ENCODE results near the gene PLEKHA1.

Gene PLEKHA1

DNA sequence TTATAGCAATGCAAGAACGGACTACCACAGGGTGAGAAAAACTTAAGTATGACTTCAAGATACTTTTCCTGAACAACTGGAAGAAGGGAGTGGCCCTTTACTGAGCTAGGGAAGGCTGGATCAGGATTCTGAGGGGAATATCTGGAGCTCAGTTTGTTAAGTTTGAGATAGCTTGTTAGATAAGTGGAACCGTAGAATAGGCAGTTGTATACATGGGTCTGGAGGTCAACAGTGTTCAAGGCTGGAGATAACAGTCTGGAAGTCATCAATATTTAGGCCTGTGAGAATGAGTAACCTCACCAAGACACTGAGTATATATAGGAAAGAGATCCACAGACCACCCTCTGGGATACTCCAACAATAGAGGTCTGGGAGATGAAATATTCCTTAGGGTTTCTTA, 7.2 kb downstream of the PLEKHA1 start:
- no peak overlapping the region for H3K27ac ChIP-seq (ENCODE audit: low read length)
- H3K27me3 ChIP-seq (ENCODE audit: insufficient read depth, low read length), result no peaks in the 10 kb centered on the region
- H3K4me3 ChIP-seq (ENCODE audit: low read length), result no peak overlapping the region
- peaks cover 4% of the 10 kb centered on the region; the same call in 1 of the 2 replicates for H3K4me1 ChIP-seq (ENCODE audit: insufficient read depth, low read length)
- H3K9me3 ChIP-seq (ENCODE audit: insufficient read depth, low read depth, low read length), result no peaks in the 10 kb centered on the region
- no peak overlapping the region for H3K9ac ChIP-seq (ENCODE audit: low read depth, low read length)
- no peaks in the 10 kb centered on the region for H3K36me3 ChIP-seq (ENCODE audit: insufficient read depth, low read depth, low read length)

DNA sequence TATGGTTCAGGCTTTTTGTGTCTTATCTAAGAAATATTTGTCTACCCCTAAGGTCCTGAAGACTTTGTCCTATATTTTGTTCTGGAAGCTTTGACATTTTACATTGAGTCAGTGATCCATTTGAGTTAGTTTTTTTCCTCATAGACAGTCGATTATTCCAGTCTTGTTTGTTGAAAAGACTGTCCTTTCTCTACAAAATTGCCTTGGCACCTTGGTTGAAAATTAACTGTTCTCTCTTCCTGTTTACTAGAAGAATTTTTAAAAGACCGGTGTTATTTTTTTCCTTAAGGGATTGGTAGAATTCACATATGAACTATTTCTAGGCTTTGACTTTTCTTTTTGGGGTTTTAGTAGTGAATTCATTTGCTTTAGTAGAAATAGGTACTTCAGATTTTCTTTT, 12.0 kb downstream of the PLEKHA1 start:
- no peak overlapping the region for H3K9ac ChIP-seq (ENCODE audit: low read depth, low read length)
- H3K9me3 ChIP-seq (ENCODE audit: insufficient read depth, low read depth, low read length), result no peaks in the 10 kb centered on the region; the same call in 1 of the 2 replicates
- H3K36me3 ChIP-seq (ENCODE audit: insufficient read depth, low read depth, low read length), result peaks cover 2% of the 10 kb centered on the region; the same call in 1 of the 2 replicates
- no peak overlapping the region for H3K4me3 ChIP-seq (ENCODE audit: low read length)
- H3K4me1 ChIP-seq (ENCODE audit: insufficient read depth, low read length), result no peaks in the 10 kb centered on the region
- H3K27ac ChIP-seq (ENCODE audit: low read length), result no peak overlapping the region
- no peaks in the 10 kb centered on the region for H3K27me3 ChIP-seq (ENCODE audit: insufficient read depth, low read length)

DNA sequence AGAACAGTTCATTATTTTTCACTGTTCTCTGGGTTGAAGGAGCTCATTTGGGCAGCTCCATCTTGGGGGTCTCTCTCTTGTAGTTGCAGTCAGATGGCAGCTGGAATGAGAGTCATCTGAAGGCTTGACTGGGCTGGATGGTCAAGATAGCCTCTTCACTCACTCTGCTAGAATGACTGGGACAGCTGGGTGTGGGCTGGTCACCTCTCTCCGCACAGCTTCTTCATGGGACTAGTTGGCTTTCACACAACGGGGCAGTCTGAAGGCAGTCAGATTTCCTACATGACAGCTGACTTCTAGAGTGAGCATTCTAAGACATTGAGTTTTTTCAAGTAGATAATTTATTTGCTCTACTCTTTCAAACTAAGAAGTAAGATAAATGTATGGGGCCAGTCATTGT, 13.1 kb downstream of the PLEKHA1 start:
- Histone ChIP-seq H3K4me3 (ENCODE audit: low read length) (no peak overlapping the region), H3K27me3 (ENCODE audit: insufficient read depth, low read length) (no peaks in the 10 kb centered on the region), H3K27ac (ENCODE audit: low read length) (no peak overlapping the region), H3K9me3 (ENCODE audit: insufficient read depth, low read depth, low read length) (no peaks in the 10 kb centered on the region; the same call in 1 of the 2 replicates), H3K9ac (ENCODE audit: low read depth, low read length) (no peak overlapping the region), H3K4me1 (ENCODE audit: insufficient read depth, low read length) (no peaks in the 10 kb centered on the region), H3K36me3 (ENCODE audit: insufficient read depth, low read depth, low read length) (peaks cover 2% of the 10 kb centered on the region; the same call in 1 of the 2 replicates)

DNA sequence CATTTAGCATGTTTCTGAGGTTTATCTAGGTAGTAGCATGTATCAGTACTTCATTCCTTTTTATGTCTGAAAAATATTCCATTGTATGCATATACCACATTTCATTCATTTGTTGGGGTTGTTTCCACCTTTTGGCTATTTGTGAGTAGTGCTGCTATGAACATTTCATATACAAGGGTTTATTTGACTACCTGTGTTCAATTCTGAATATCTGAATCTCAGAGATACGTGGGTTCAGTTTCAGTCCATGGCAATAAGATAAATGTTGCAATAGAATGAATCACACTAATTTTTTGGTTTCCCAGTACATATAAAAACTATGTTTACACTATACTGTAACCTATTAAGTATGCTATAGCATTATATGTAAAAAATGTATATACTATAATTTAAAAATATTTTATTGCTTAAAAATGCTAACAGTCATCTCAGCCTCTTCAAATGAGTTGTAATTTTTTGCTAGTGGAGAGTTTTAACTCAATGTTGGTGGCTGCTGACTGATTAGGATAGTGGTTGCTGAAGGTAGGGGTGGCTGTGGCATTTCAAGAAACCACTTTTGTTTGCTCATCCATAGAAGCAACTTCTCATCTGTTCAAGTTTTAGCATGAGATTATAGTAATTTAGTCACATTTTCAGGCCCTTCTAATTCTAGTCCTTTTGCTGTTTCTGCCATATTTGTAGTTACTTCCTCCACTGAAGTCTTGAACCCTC, 13.9 kb downstream of the PLEKHA1 start:
- Histone ChIP-seq H3K4me3 (ENCODE audit: low read length) (no peak overlapping the region), H3K27ac (ENCODE audit: low read length) (no peak overlapping the region), H3K9me3 (ENCODE audit: insufficient read depth, low read depth, low read length) (no peaks in the 10 kb centered on the region; the same call in 1 of the 2 replicates), H3K4me1 (ENCODE audit: insufficient read depth, low read length) (no peaks in the 10 kb centered on the region), H3K9ac (ENCODE audit: low read depth, low read length) (no peak overlapping the region), H3K36me3 (ENCODE audit: insufficient read depth, low read depth, low read length) (peaks cover 2% of the 10 kb centered on the region; the same call in 1 of the 2 replicates), H3K27me3 (ENCODE audit: insufficient read depth, low read length) (no peaks in the 10 kb centered on the region)

DNA sequence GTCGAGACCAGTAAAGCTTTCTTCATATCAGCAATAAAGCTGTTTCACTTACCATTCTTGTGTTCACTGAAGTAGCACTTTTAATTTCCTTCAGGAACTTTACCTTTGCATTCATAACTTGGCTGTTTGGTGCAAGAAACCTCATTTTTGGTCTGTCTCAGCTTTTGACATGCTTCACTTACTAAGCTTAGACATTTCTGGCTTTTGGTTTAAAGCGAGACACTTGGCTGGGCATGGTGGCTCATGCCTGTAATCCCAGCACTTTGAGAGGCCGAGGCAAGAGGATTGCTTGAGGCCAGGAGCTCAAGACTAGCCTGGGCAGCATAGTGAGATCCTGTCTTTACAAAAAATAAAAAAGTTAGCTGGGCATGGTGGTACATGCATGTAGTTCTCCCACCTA, 15.8 kb downstream of the PLEKHA1 start:
- Histone ChIP-seq H3K9ac (ENCODE audit: low read depth, low read length) (no peak overlapping the region), H3K27me3 (ENCODE audit: insufficient read depth, low read length) (no peaks in the 10 kb centered on the region), H3K36me3 (ENCODE audit: insufficient read depth, low read depth, low read length) (peaks cover 12% of the 10 kb centered on the region), H3K4me3 (ENCODE audit: low read length) (no peak overlapping the region), H3K27ac (ENCODE audit: low read length) (no peak overlapping the region), H3K9me3 (ENCODE audit: insufficient read depth, low read depth, low read length) (no peaks in the 10 kb centered on the region; the same call in 1 of the 2 replicates), H3K4me1 (ENCODE audit: insufficient read depth, low read length) (no peaks in the 10 kb centered on the region)

DNA sequence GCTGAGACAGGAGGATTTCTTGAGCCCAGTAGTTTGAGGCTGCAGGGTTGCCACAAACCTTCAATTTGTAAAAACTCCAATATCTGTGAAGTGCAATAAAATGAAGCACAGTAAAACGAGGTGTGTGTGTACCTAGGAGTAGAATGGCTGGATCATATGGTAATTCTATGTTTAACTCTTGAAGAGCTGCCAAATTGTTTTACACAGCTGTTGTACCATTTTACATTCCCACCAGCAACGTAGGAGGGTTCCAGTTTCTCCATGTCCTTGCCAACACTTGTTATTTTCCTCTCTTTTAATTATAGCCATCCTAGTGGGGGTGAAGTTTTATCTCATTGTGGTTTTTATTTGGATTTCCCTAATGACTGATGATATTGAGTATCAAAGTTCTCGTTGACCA, 16.2 kb downstream of the PLEKHA1 start:
- H3K27me3 ChIP-seq (ENCODE audit: insufficient read depth, low read length), result no peaks in the 10 kb centered on the region
- H3K9ac ChIP-seq (ENCODE audit: low read depth, low read length), result no peak overlapping the region
- no peaks in the 10 kb centered on the region for H3K4me1 ChIP-seq (ENCODE audit: insufficient read depth, low read length)
- no peak overlapping the region for H3K4me3 ChIP-seq (ENCODE audit: low read length)
- no peak overlapping the region for H3K27ac ChIP-seq (ENCODE audit: low read length)
- no peaks in the 10 kb centered on the region; the same call in 1 of the 2 replicates for H3K9me3 ChIP-seq (ENCODE audit: insufficient read depth, low read depth, low read length)
- H3K36me3 ChIP-seq (ENCODE audit: insufficient read depth, low read depth, low read length), result peaks cover 16% of the 10 kb centered on the region

DNA sequence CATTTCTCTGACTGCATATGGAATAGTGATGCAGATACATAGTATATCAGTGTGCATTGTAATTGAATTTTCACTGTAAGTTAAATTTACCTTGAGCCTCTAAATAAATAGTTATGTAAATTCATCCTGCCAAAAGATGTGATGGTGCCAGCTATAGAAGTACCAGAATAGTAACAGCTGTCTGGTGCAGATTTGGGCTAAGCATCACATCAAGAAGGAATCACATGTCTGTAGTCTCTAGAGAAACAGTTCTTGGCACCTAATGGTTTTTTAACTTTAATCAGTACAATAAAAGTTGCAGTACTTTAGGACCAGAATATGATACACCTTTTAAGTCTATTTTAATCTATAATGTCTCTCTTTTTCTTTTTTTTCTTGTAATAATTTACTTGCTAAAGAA, 17.4 kb downstream of the PLEKHA1 start:
- H3K9ac ChIP-seq (ENCODE audit: low read depth, low read length), result no peak overlapping the region
- no peaks in the 10 kb centered on the region; the same call in 1 of the 2 replicates for H3K9me3 ChIP-seq (ENCODE audit: insufficient read depth, low read depth, low read length)
- no peak overlapping the region for H3K27ac ChIP-seq (ENCODE audit: low read length)
- no peaks in the 10 kb centered on the region for H3K27me3 ChIP-seq (ENCODE audit: insufficient read depth, low read length)
- no peaks in the 10 kb centered on the region for H3K4me1 ChIP-seq (ENCODE audit: insufficient read depth, low read length)
- H3K36me3 ChIP-seq (ENCODE audit: insufficient read depth, low read depth, low read length), result peaks cover 20% of the 10 kb centered on the region
- H3K4me3 ChIP-seq (ENCODE audit: low read length), result no peak overlapping the region

DNA sequence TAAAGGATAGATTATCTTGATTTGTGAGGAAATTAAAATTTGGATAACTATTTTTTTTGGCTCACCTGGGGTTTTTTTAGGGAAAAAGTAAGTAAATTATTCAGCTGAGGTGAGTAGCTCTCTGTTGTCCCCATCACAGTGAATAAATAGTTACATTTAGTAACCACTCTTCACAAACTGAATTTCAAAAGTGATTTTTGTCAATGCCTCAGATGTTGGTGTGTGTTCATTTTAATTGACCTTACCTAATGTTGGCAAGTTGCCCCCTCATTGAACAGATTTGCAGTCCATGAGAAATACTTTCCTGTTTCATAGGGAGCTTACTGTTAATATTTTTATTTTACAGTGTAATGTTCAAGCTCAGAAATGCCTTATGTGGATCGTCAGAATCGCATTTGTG, 18.3 kb downstream of the PLEKHA1 start:
- H3K4me1 ChIP-seq (ENCODE audit: insufficient read depth, low read length), result no peaks in the 10 kb centered on the region
- no peak overlapping the region for H3K9ac ChIP-seq (ENCODE audit: low read depth, low read length)
- H3K9me3 ChIP-seq (ENCODE audit: insufficient read depth, low read depth, low read length), result no peaks in the 10 kb centered on the region; the same call in 1 of the 2 replicates
- peaks cover 24% of the 10 kb centered on the region for H3K36me3 ChIP-seq (ENCODE audit: insufficient read depth, low read depth, low read length)
- no peaks in the 10 kb centered on the region for H3K27me3 ChIP-seq (ENCODE audit: insufficient read depth, low read length)
- H3K4me3 ChIP-seq (ENCODE audit: low read length), result no peak overlapping the region
- no peak overlapping the region for H3K27ac ChIP-seq (ENCODE audit: low read length)

DNA sequence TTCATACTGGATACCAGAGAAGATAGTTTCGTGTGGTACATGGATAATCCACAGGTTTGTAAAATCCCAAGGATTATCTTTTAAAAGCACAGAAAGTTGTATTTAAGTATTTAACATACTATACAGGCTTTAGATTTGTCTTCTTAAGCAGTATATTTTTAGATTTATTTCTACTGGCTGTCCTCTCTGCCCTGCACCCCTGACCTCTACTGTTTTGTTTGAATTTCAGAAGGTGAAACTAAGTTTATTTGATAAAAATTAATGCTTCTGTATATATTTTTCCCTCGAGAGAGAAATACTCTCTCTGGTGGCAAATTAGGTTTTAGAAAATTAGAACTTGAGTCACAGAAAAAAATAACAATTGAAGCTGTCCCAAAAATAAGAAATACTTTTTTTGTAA, 18.8 kb downstream of the PLEKHA1 start:
- Histone ChIP-seq H3K36me3 (ENCODE audit: insufficient read depth, low read depth, low read length) (peaks cover 28% of the 10 kb centered on the region), H3K4me1 (ENCODE audit: insufficient read depth, low read length) (no peaks in the 10 kb centered on the region), H3K27ac (ENCODE audit: low read length) (no peak overlapping the region)

DNA sequence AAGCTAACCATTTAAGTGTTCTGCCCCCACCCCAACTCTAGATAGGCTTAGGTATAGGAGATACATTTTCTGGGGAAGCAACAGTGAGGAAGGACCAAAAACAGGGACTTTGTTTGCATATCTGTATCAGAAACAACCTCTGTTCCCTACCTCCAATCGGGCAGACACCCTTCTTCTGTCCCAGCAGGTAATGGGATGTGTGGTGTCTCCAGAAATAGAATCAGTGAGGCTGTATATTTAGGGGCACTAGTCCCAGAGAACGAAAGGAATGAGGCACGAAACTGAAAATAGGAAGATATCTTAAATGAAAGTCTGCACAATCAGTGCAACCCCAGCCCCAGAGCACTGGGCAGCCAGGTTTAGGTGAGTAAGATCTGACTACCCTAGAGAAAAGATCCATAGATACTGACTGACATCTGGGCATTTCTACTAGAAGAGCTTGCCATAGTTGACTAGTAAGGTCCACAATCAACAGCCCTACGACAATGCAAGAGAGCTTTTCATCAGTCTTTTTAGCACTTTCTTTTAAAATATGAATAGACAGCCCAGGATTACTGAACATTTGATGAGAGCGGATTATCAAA, 28.1 kb downstream of the PLEKHA1 start:
- H3K4me1 ChIP-seq (ENCODE audit: insufficient read depth, low read length), result no peaks in the 10 kb centered on the region
- peaks cover 57% of the 10 kb centered on the region; the same call in 1 of the 2 replicates for H3K36me3 ChIP-seq (ENCODE audit: insufficient read depth, low read depth, low read length)
- no peaks in the 10 kb centered on the region for H3K9me3 ChIP-seq (ENCODE audit: insufficient read depth, low read depth, low read length)
- no peak overlapping the region for H3K4me3 ChIP-seq (ENCODE audit: low read length)
- H3K9ac ChIP-seq (ENCODE audit: low read depth, low read length), result no peak overlapping the region
- no peak overlapping the region for H3K27ac ChIP-seq (ENCODE audit: low read length)
- no peaks in the 10 kb centered on the region for H3K27me3 ChIP-seq (ENCODE audit: insufficient read depth, low read length)

More for the DNA sequence above, 18.8 kb downstream of the PLEKHA1 start:
- Histone ChIP-seq H3K9me3 (ENCODE audit: insufficient read depth, low read depth, low read length) (no peaks in the 10 kb centered on the region; the same call in 1 of the 2 replicates), H3K4me3 (ENCODE audit: low read length) (no peak overlapping the region), H3K9ac (ENCODE audit: low read depth, low read length) (no peak overlapping the region), H3K27me3 (ENCODE audit: insufficient read depth, low read length) (no peaks in the 10 kb centered on the region)

DNA sequence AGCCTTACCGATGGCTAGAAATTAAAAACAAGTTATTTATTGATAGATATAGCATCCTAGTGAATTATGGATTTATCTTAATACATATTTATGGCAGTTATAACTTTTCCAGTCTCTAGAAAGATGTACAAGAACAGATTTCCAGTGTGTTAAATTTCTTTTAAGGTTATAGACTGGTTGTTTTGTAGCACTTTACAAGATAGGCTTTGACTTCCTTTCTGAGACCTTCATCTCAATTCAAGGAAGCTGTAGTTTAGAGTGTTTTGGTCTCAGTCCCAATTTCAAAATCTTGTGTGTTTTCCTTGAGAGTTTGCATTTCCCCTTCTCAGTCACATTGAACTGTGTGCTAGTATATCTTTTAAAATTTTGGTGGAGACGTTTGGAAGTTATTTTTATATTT, 30.1 kb downstream of the PLEKHA1 start:
- H3K27me3 ChIP-seq (ENCODE audit: insufficient read depth, low read length), result no peaks in the 10 kb centered on the region
- no peak overlapping the region for H3K4me3 ChIP-seq (ENCODE audit: low read length)
- no peaks in the 10 kb centered on the region for H3K9me3 ChIP-seq (ENCODE audit: insufficient read depth, low read depth, low read length)
- H3K9ac ChIP-seq (ENCODE audit: low read depth, low read length), result no peak overlapping the region
- peaks cover 50% of the 10 kb centered on the region; the same call in 1 of the 2 replicates for H3K36me3 ChIP-seq (ENCODE audit: insufficient read depth, low read depth, low read length)
- no peaks in the 10 kb centered on the region for H3K4me1 ChIP-seq (ENCODE audit: insufficient read depth, low read length)
- no peak overlapping the region for H3K27ac ChIP-seq (ENCODE audit: low read length)
